Hematopoietic multipotent progenitor cell (in vitro differentiated cells): Measurements from ENCODE around the gene TRPM8. TPM values are rescaled to one million over a fixed set of nuclear protein-coding genes. Genes with fewer than 3 reads are reported as not detected.

ENCODE experiments used
- DNase-seq, 3 donors: peaks; one replicate each; pipeline ENCODE4 v3.0.0-alpha.2; 2011 to 2015; ENCODE audit warnings: low read depth in 2 of 3, low spot score in 2 of 3
- total RNA-seq: library from RNA; depleted of rRNA; stranded (reverse); fragments of >200 nt; gene quantifications from one replicate; pipeline ENCODE4 v1.2.3, GENCODE V29; 2012

TRPM8 gene
- total RNA-seq, 1 donor = not detected

DNA sequence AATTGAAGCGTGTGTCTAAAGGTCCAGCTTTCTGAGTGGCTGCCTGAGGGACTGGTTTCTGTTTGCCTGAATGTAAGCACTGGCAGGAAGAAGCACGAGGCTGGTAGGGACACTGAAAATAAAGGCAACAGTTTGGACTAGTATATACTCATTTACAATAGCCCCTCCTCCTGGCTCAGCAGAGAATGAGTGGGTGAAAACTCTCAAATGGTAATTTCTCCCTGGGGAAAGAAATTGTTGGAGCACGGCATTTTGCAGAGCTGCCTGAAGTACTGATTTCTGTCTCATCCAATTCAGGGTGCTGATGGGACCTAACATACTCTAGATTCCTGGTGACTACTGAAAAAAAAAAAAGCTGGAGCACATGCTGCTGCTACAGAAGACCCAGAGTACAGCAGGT is 116.0 kb downstream of the TRPM8 start:
- DNase-seq = no peak

DNA sequence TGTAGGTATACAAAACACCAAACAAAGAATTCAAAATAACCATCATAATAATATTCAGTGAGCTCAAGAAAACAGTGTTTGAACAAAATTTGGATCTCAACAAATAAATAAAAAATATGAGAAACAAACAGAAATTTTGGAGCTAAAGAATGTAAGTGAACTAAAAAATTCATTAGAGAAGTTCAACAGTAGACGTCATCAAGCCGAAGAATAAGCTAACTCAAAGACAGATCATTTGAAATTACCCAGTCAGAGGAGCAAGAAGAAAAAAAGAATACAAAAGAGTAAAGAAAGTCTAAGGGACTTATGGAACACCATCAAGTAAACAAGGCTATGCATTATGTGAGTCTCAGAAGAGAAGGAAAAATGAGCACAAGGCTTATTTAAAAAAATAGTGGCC is 116.7 kb downstream of the TRPM8 start:
- DNase-seq = no peak

DNA sequence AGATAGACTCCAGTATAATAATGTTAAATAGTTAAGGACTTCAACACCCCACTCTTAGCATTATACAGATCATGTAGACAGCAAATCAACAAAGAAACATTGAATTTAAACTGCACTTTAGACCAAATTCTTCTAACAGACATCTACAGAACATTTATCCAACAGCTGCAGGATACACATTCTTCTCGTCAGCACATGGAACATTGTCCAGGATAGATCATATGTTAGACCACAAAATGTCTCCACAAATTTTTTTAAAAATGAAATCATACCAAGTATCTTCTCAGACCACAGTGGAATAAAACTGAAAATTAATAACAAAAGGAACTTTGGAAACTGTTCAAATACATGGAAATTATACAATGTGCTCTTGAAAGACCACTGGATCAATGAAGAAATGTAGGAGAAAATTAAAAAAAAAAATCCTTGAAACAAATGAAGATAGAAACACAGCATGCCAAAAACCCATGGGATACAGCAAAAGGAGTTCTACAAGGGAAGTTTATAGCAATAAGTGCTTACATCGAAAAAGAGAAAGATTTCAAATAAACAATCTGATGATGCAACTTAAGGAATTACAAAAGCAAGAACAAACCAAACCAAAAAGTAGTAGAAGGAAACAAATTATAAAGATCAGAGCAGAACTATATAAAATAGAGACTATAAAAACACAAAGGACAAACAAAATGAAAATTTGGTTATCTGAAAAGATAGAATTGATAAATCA is 121.1 kb downstream of the TRPM8 start:
- DNase-seq = no peak

DNA sequence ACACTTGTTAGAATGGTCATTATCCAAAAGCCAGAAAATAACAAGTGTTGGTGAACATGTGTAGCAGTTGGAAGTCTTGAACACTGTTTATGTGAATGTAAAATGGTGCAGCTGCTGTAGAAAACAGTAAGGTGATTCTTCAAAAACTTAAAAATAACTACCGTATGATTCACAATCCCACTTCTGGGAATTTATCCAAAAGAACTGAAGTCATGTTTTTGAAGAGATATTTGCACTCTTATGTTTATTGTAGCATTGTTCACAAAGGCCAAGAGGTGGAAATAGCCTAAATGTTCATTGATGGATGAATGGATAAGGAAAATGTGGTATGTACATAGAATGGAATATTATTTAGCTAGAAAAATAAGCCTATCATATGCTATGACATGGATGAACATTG is 127.0 kb downstream of the TRPM8 start:
- no peak for DNase-seq

DNA sequence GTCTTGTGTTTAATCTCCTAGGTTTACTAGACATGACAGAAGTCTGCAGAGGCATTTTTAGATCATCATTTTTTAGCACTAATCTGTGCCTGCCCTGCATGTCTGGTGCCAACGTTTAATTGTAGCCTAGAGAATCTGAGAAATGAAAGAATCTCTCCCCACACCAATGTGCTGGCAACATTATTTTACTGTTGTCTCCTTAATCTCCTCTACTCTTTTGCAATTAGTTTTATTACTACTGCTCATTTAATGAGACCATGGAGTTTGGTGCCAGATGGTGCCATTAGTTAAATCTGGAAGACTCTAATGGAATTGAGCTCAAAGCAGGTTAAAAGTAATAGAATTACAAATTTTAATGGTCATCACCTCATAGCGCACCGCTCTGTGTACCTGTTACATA is 129.3 kb downstream of the TRPM8 start:
- DNase-seq = no peak

DNA sequence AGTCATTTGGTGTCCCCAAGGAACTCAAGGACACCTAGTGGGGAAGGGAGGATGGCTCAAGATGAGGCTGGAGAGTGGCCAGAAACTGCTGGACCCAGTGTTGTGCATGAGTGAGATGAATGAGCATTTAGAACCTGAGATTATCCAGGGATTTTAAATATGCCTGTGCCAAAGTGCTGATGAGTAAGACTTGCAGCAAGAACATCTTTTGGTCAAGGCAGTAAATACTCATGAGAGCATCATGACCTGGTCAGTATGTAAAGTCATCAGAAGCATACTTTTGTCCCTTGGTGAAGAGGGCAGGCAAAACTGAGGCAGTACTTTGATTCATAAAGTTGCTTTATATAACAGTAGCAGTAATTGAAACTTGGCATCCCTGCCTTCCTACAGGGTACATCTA is 130.2 kb downstream of the TRPM8 start:
- DNase-seq = no peak

DNA sequence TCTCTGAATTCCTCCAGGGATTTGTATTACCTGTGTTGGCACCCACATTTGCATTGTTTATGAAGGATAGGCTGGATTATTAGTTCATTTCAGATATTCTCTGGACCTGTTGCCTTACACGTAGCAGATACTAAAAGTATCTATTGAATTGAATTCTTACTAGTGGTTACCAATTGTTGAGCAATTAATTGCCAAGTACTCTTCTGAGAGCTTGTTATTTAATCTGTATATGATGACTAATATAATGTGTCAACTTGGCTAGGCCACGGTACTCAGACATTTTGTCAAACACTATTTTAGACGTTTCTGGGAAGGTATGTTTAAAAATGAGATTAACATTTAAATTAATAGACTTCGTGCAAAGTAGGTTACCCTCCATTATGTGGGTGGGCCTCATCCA is 130.9 kb downstream of the TRPM8 start:
- no peak for DNase-seq

DNA sequence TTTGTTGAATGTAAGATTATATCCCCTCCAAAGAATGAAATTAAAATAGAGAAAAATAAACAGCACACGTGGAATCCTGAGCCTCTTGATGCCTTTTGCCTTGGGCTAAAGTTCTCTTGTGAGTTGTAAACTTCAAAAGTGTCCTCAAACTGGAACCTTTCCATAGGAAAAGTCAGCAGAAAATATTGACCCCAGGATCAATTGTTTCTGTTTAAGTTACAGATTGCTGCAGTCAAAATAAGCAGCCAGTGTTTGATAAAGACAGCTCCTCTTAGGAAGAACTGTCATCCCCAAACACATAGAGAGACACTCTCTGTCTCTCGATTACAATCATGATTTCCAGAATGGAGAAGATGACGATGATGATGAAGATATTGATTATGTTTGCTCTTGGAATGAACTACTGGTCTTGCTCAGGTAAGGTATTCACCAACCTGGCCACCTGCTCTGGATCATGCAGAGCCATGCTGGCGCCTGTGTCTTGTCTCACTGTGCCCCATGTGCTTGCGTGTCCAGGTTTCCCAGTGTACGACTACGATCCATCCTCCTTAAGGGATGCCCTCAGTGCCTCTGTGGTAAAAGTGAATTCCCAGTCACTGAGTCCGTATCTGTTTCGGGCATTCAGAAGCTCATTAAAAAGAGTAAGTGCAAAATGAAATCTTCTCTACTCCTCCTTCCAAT is 133.4 kb downstream of the TRPM8 start, which contains the start of gene SPP2:
SPP2 (plus strand) TSS at position 248 of the 681 bp plus-strand sequence; CDS start at position 333, 85 bp downstream.
- no peak for DNase-seq

DNA sequence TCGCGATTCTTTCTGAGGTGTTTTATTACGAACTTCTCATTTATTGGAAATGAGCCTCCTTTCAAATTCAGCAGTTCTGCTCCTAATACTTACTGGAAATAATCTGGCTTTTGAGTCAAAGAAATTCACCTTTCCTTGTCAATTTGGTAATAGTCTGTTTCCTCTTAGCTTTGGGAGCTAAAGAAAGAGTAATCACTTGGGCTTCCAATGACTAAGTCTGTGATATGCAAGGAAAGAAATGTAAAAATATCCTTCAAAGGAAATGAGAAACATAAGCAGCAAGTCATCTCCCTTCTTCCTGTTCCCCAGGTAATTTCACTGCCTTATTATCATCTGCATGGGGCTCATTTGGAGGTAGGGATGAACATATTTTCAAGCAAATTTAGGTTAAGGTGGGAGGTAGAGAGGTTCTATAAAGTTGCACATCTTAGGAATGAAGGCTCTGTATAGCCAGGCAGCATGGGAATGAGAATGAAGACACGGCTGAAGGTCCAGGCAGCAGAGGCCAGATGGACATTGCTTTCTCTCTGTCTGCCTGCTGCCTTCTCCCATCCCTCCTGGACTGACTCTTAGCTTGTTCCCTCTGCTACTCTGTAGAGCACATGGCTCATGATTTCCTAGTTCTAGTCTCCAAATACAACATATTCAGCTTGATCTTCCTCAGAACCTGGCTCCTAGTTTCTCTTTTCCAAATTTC is 134.3 kb downstream of the TRPM8 start:
- no peak for DNase-seq

DNA sequence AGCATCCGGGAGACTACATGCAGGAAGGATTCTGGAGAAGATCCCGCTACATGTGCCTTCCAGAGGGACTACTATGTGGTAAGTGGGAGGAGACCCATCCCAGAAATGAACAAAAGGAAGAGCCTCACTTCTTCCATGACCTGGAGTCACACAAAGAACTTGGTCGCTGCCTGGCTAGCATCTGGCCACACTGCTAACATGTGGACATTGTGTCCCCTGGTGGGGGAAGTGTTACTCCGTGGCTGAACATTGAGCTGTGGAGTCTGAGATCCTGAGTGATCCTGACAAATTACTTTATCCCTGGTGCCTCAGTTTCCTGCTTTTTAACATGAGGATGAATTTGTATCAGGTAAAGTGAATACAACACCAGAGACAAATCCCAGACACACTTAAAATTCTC is 141.7 kb downstream of the TRPM8 start:
- no peak for DNase-seq

DNA sequence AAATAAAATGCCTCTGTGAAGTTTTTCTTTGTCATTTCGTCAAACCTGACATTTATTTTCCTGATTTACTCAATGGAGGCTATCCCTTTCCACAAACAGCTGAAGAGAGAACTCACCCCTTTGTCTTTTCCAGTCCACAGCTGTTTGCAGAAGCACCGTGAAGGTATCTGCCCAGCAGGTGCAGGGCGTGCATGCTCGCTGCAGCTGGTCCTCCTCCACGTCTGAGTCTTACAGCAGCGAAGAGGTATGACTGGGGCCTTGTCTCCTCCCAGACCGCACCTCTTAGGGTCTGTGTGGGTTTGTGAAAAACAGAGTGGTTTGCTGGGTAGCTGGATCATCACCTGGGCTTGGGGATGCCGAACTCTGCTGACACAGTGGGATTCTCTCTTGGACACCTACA is 143.1 kb downstream of the TRPM8 start:
- no peak for DNase-seq

DNA sequence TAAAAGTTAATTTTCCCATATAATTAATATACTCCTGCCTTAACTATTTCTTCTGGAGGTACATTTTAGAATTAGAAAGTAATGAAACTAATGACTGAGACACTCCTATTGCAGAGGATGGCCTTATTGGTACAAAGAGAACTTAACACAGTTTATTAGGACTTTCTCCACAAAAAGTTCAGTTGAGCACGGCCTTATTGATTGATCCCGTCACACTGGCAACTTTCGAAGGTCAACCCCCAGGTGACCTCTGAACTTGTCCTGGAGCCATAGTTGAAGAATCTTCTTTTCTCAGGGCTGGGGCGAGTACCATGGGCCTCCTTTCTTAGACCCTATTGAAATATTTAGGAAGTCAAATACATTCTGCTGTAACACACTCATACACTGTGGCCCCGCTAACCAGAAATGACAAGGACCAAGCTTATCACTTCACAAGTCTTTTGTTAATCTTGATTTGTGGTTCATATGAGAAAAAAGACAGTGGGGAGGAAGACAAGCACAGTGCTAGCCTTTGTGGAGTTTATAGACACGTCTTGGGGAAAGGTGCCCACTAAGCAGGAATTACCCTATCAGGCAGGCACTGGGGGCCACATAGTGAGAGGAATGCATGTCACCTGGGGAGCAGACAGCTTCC is 144.6 kb downstream of the TRPM8 start:
- no peak for DNase-seq

DNA sequence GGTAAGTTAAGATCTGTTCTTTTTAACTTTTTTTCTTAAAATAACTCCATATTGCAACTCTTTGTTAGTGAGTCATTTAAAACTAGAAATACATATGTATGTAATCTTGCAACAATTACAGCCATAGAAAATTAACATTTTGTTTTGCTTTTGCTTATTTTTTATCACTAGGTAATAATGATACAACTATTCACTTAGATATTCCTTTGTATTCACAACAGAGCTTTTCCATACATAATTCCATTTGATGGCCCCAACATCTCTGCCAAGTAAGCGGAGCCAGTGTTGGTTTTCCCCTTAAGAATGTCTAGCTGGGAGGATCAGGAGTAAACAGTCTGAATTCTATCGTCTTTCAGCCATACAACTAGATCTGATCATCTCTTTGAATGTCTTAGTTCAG is 149.4 kb downstream of the TRPM8 start:
- no peak for DNase-seq

Other genes with a start within 250 kb of the TRPM8 start
- gene UGT1A9, start 245.5 kb upstream of the TRPM8 start, total RNA-seq = under 0.01 TPM
- gene UGT1A7, start 235.5 kb upstream of the TRPM8 start, total RNA-seq = not detected
- 0.27 TPM for gene UGT1A6, start 224.5 kb upstream of the TRPM8 start, total RNA-seq
- gene UGT1A5, start 204.5 kb upstream of the TRPM8 start, total RNA-seq = not detected
- not detected for gene UGT1A4, start 198.6 kb upstream of the TRPM8 start, total RNA-seq
- not detected for gene UGT1A3, start 188.3 kb upstream of the TRPM8 start, total RNA-seq
- not detected for gene UGT1A1, start 157.1 kb upstream of the TRPM8 start, total RNA-seq
- gene MROH2A, start 139.0 kb upstream of the TRPM8 start, total RNA-seq = not detected
- gene HJURP, start 62.8 kb upstream of the TRPM8 start, total RNA-seq = 1.9 TPM
- not detected for gene SPP2, start 133.3 kb downstream of the TRPM8 start, total RNA-seq